ENCODE measurements around the gene SPRED2.

DNA sequence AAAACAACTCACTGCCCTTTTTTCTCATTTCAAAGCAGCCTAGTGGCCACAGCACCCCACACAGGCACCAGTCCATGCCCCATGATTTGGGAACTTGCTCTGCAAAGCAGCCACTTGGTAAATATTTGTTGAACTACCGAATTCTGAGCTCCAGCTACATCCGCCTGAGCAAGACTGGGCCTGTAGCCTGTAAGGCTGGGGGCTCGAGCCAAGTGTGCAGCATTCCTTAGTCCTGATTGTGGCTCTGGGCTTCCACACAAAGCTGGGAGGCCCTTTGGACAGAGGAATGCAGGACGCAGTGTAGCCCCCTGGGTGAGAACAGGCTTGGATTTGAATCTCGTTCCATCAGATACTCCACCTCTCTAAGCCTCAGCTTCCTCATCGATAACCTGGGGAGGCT, 116.3 kb downstream of the SPRED2 start:
- TF ChIP-seq CTCF (conservative IDR thresholded peaks at IDR 0.05 in 1 of 2, IDR thresholded peaks at IDR 0.05 in 1 of 2; ENCODE audit: extremely low read depth in 1 of 2, insufficient read depth in 1 of 2, low read depth in 1 of 2, low read length in 2 of 2) (peak in 1 of 2 donors; percentile 4), EZH2 (IDR thresholded peaks at IDR 0.05; ENCODE audit: borderline replicate concordance, low read length) (no peak)
